Fibroblast of skin of left quadriceps (primary cell): ENCODE data around the gene VWA3B.

Experiments
- DNase-seq, 2 experiments: peaks; one replicate each; pipeline ENCODE4 v3.0.0-alpha.2; 2013; ENCODE audit warnings: low read depth in 2 of 2

Gene VWA3B

DNA sequence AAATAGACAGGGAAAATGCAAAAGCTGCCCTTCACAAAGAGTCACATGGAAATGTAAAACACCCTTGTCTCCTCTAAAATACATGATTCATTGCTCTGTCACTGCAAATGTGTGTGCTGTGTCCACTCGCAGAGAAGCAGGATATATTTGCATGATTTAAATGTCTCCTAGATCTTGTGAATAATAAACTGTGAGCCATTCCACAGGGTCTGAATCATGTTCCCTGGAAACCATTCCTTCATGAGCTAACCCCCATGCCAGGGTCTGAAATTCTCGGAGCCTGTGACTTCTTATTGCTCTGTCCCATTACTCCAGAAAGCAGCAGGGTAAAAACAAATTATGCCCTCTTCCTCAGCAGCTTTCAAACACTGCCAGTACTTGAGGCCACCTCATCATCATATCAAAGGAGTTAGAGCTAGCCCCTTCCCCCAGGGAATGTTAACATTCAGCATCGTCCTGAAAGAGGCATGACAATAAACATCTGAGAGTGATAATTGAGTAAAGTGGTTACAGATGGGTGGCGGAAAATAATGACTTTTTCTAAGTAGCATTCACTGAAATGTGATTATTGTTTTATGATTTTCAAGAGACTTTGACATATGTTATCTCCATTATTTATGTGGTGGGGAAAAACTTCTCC is 247.6 kb downstream of the VWA3B start:
- peak; percentile 81 to 84 for DNase-seq

GRCh38 chr2:98335271-98335670 is 248.3 kb downstream of the VWA3B start:
- no peak for DNase-seq

DNA sequence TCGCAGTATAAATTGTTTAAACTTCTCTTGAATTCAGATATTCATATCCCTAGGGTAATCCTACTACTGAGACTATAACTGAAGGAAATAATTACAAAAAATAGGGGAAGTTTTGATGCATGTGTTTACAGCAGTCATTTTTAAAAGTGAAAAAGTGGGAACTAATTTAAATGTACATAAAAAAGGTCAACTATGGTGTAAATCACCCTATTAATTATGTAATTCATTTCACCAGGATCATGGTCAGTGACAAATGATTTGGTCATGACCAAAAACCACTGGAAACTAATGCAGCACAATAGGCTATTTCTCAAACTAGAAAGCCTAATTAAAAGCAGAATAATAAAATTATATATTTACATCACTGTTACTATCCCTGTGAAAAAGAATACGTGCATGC is 254.3 kb downstream of the VWA3B start:
- no peak for DNase-seq

DNA sequence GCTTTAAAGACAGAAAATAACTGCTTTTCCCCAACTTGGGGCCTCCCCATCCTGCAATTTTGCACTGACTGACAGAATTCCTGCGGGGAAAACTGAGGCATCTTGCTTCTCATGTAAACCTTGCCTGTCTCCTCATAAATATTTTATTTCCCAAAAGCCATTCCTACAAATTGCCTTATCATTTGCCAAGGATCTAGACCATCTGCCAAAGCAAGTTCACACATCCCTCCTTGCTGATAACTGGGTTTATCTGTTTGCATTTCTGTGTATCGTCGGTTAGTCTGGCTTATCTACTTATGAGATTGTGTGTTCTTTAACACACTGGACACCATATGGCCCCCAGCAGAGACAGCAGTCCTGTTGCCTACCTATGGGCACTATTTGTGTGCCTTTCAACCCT is 256.3 kb downstream of the VWA3B start:
- DNase-seq = no peak

GRCh38 chr2:98346311-98347236 is 259.6 kb downstream of the VWA3B start, which contains the start of gene CNGA3:
CNGA3 (plus strand) TSS chr2:98346456; CDS start chr2:98369976, 23,520 bp downstream.
- DNase-seq = no peak

- no peak for DNase-seq
Observed at GRCh38 chr2:98347298-98348065, 260.5 kb downstream of the VWA3B start.

DNA sequence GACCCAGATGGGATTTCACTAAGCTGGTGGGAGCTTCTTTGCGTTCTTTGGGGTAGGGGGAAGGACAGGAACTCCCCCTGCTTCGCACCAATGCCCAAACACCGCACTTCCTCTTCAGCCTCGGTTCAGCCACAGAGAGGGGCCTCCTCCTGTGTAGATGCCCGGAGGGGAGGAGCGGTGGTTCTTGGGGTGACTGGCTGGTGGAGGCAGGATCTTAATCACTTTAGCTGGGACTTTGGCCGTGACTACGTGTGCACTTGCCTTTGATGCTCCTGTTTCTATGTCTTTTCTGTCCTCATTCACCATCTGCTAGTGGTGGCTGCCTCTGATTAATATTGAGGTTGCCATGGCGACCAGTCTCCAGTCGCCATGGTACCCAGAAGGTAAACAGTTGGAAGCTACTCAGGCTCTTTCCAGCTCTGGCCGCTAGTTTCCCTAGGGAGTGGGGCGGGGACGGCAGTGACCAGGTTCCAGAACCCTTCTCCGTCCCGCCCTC is 261.1 kb downstream of the VWA3B start:
- DNase-seq = no peak

DNA sequence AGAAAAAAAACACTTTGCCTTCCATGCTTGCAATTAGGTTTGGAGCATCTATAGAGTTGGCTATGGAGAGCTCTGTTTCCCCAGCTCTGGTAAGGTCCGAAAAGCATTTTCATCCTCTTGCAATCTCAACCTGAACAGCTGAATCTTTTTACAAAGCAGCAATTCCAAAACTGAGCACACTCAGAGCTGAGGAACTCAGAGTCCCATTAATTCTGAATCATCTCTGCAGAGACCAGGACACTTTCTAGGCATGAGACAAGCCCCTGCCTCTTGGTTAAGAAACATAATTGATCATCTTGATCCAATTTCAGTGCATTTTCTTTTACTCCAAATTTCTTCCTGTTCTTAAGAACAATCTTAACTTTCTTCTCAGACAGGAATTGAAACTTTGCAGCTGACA is 263.4 kb downstream of the VWA3B start:
- no peak for DNase-seq

- no peak for DNase-seq
Observed at GRCh38 chr2:98355881-98356280, 268.9 kb downstream of the VWA3B start.

GRCh38 chr2:98356729-98357128 is 269.8 kb downstream of the VWA3B start:
- DNase-seq = no peak

DNA sequence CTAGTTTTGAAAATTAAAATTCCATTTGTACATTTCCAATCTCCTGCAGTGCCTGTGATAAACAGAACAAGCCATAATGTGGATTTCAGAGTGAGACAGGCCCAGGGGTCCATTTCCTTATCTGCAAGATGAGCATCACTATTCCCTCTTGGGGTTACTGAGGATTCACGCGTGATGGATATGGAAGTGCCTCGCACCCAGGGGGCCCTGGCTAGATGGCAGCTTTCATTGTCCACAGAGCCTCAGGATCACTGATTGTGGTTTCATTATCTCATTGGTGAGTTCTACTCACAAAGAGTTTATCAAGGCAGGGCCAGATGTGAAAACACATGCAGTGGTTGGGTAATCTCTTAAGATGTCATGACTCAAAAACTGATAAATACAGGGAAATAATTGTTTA is 270.9 kb downstream of the VWA3B start:
- DNase-seq = no peak

DNA sequence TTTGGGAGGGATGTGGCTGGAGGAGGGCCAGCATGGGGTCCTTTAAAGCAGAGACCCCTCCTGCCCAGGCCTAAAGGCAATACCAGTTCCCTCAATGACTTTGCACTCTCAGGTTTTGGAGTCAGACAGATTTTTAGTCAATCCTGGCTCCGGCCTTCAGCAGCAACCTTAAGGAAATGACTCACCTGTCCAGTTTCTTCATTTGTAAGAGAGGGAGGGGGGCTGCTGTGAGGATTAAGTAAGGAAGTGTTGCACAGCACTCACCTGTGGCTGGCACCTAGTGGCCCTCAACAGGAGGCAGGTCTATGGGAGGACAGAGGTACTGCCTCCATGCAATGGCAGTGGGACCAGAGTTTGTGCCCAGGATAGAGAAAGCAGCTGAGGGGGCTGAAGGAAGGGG is 273.0 kb downstream of the VWA3B start:
- no peak for DNase-seq
